Right hindlimb (tissue), 1 donor: ENCODE measurements around the gene ID3.

Experiments used
- DNase-seq: peaks from one replicate; pipeline ENCODE4 v3.0.0-alpha.2; 2018

Gene ID3

GRCh38 chr1:23525558-23526250 is 33.6 kb downstream of the ID3 start:
- DNase-seq: no peak

- peak; percentile 72 for DNase-seq
These were observed 34.4 kb downstream of the ID3 start for GRCh38 chr1:23524716-23525401.

- DNase-seq: no peak
These were observed 35.1 kb downstream of the ID3 start for GRCh38 chr1:23524163-23524562.

- DNase-seq: no peak
These were observed 36.9 kb downstream of the ID3 start for GRCh38 chr1:23522244-23522982.

- DNase-seq: no peak
These were observed 37.7 kb downstream of the ID3 start for GRCh38 chr1:23521588-23521987.

- DNase-seq: no peak
These were observed 41.7 kb downstream of the ID3 start for GRCh38 chr1:23517581-23517980.

GRCh38 chr1:23515905-23516304 is 43.4 kb downstream of the ID3 start:
- DNase-seq: no peak

GRCh38 chr1:23514111-23514679 is 45.1 kb downstream of the ID3 start:
- DNase-seq: no peak

- DNase-seq: no peak
These were observed 49.4 kb downstream of the ID3 start for GRCh38 chr1:23509896-23510295.
